ENCODE data around the gene INPPL1. TPM values are rescaled to one million over a fixed set of nuclear protein-coding genes. Genes with fewer than 3 reads are reported as not detected.
A peak's percentile ranks its signal among the peaks of the same experiment; 100 is the strongest.

The INPPL1 gene
- total RNA-seq, 5 donors from 2014 or later (not counting 1 experiment from before 2014, with no cell fraction given) = 112 to 162 (median 147) TPM

GRCh38 chr11:72222907-72223614, 1.5 kb upstream of the INPPL1 start:
- H3K4me3 ChIP-seq (ENCODE audit: control insufficient read depth in 1 of 2, extremely low read depth in 1 of 2, low read length in 1 of 2) = peak overlapping the region; percentile 84 to 92
- ChIA-PET POLR2A (interaction anchor here in 1 of 2 donors (1.0 kb wide), 1 partner anchor 15 kb away, joined by 5 read pairs; no protein-coding TSS in a partner anchor), CTCF (interaction anchor here in 1 of 2 donors (0.6 to 1.9 kb wide), 7 partner anchors 12 to 295 kb away, joined by 3 to 10 read pairs (median 3); no protein-coding TSS in a partner anchor)
- Mint-ChIP-seq H3K4me1 (peaks cover 28 to 39% (median 33%) of the 10 kb centered on the region in 3 donors), H3K36me3 (no peaks in the 10 kb centered on the region), H3K27me3 (peaks cover 3 to 4% of the 10 kb centered on the region in 2 donors), H3K9me3 (no peaks in the 10 kb centered on the region), H3K4me3 (peak overlapping the region; percentile 88 to 93 (median 88)), H3K27ac (peak overlapping the region; percentile 95)
- peaks cover 4 to 37% of the 10 kb centered on the region in 2 experiments for H3K4me1 ChIP-seq (ENCODE audit: control insufficient read depth in 1 of 2, extremely low read depth in 1 of 2, insufficient read depth in 2 of 2, low read length in 2 of 2)
- peak; percentile 81 to 96 (median 90) for DNase-seq
- H3K27ac ChIP-seq (ENCODE audit: low read length) = peak overlapping the region; percentile 78
- H3K9me3 ChIP-seq = no peaks in the 10 kb centered on the region
- peaks cover 0 to 9% of the 10 kb centered on the region in 2 experiments for H3K27me3 ChIP-seq (replicated peaks in 1 of 2; ENCODE audit: control insufficient read depth in 2 of 2, extremely low read depth in 1 of 2, insufficient read depth in 2 of 2, low read length in 1 of 2)
- peaks cover 0 to 4% of the 10 kb centered on the region in 2 donors for H3K36me3 ChIP-seq (ENCODE audit: control insufficient read depth in 2 of 2, extremely low read depth in 1 of 2, insufficient read depth in 1 of 2, low read length in 1 of 2)
- WGBS (ENCODE audit: insufficient coverage) = 0% methylated on average over 41 of the region's 47 CpGs
- ATAC-seq (replicated peaks in 1 of 4) = peak; percentile 80 to 83 (median 82)

GRCh38 chr11:72223615-72224563, 678 bp upstream of the INPPL1 start:
- peak in 32 of 35 experiments; percentile 6 to 71 (median 42) for DNase-seq
- Mint-ChIP-seq H3K27me3 (no peaks in the 10 kb centered on the region), H3K27ac (peak overlapping the region; percentile 91 to 94), H3K9me3 (no peaks in the 10 kb centered on the region), H3K4me1 (peaks cover 28 to 41% (median 32%) of the 10 kb centered on the region in 3 donors), H3K36me3 (peaks cover 3% of the 10 kb centered on the region), H3K4me3 (peak overlapping the region; percentile 91 to 93 (median 93))
- Histone ChIP-seq H3K9me3 (no peaks in the 10 kb centered on the region), H3K36me3 (ENCODE audit: control insufficient read depth in 2 of 2, extremely low read depth in 1 of 2, insufficient read depth in 1 of 2, low read length in 1 of 2) (peaks cover 5 to 10% of the 10 kb centered on the region in 2 donors), H3K4me3 (ENCODE audit: control insufficient read depth in 1 of 2, extremely low read depth in 1 of 2, low read length in 1 of 2) (peak overlapping the region; percentile 84 to 92), H3K4me1 (ENCODE audit: control insufficient read depth in 1 of 2, extremely low read depth in 1 of 2, insufficient read depth in 2 of 2, low read length in 2 of 2) (peaks cover 3 to 37% of the 10 kb centered on the region in 2 experiments), H3K27me3 (replicated peaks in 1 of 2; ENCODE audit: control insufficient read depth in 2 of 2, extremely low read depth in 1 of 2, insufficient read depth in 2 of 2, low read length in 1 of 2) (peaks cover 0 to 2% of the 10 kb centered on the region in 2 experiments), H3K27ac (ENCODE audit: low read length) (peak overlapping the region; percentile 78)
- WGBS (ENCODE audit: insufficient coverage) = under 1% methylated on average over 65 of the region's 84 CpGs
- CTCF ChIA-PET = interaction anchor here in 1 of 2 donors (0.5 to 1.9 kb wide), 8 partner anchors 11 to 771 kb away, joined by 3 to 11 read pairs (median 4); partner anchors contain the start of gene NADSYN1
- ATAC-seq (replicated peaks in 1 of 4) = peak; percentile 45 to 62 (median 61)
- POLR2A ChIA-PET = interaction anchor here in 1 of 2 donors (1.0 kb wide), 1 partner anchor 14 kb away, joined by 5 read pairs; no protein-coding TSS in a partner anchor

- Histone ChIP-seq H3K27me3 (replicated peaks in 1 of 2; ENCODE audit: control insufficient read depth in 2 of 2, extremely low read depth in 1 of 2, insufficient read depth in 2 of 2, low read length in 1 of 2) (no peaks in the 10 kb centered on the region), H3K9me3 (no peaks in the 10 kb centered on the region), H3K4me3 (ENCODE audit: control insufficient read depth in 1 of 2, extremely low read depth in 1 of 2, low read length in 1 of 2) (peak overlapping the region; percentile 84 to 92), H3K4me1 (ENCODE audit: control insufficient read depth in 1 of 2, extremely low read depth in 1 of 2, insufficient read depth in 2 of 2, low read length in 2 of 2) (peaks cover 3 to 37% of the 10 kb centered on the region in 2 experiments), H3K36me3 (ENCODE audit: control insufficient read depth in 2 of 2, extremely low read depth in 1 of 2, insufficient read depth in 1 of 2, low read length in 1 of 2) (peaks cover 17 to 24% of the 10 kb centered on the region in 2 donors), H3K27ac (ENCODE audit: low read length) (peak overlapping the region; percentile 73)
- Mint-ChIP-seq H3K4me3 (peak overlapping the region; percentile 75 to 93 (median 82)), H3K9me3 (no peaks in the 10 kb centered on the region), H3K4me1 (peaks cover 28 to 46% (median 32%) of the 10 kb centered on the region in 3 donors), H3K27ac (peak overlapping the region; percentile 91 to 92), H3K27me3 (no peaks in the 10 kb centered on the region), H3K36me3 (peaks cover 10% of the 10 kb centered on the region)
- WGBS (ENCODE audit: insufficient coverage) = 9% methylated on average over 7 of the region's 11 CpGs
- ChIA-PET CTCF (interaction anchor here in 1 of 2 donors (1.0 kb wide), 1 partner anchor 15 kb away, joined by 3 read pairs; no protein-coding TSS in a partner anchor), POLR2A (no interaction called here)
- peak in 15 of 35 experiments; percentile 19 to 50 (median 28) for DNase-seq
- peak in 2 of 4 experiments; percentile 6 to 23 for ATAC-seq (replicated peaks in 1 of 4)
These were observed 914 bp downstream of the INPPL1 start for GRCh38 chr11:72225411-72225951.

GRCh38 chr11:72226701-72227100, 2.1 kb downstream of the INPPL1 start:
- Mint-ChIP-seq H3K27ac (peak overlapping the region; percentile 91 to 92), H3K4me3 (no peak overlapping the region), H3K9me3 (no peaks in the 10 kb centered on the region), H3K4me1 (peaks cover 28 to 46% (median 31%) of the 10 kb centered on the region in 3 donors), H3K27me3 (no peaks in the 10 kb centered on the region), H3K36me3 (peaks cover 18% of the 10 kb centered on the region)
- no peak for DNase-seq
- Histone ChIP-seq H3K4me1 (ENCODE audit: control insufficient read depth in 1 of 2, extremely low read depth in 1 of 2, insufficient read depth in 2 of 2, low read length in 2 of 2) (peaks cover 3 to 37% of the 10 kb centered on the region in 2 experiments), H3K27ac (ENCODE audit: low read length) (no peak overlapping the region), H3K4me3 (ENCODE audit: control insufficient read depth in 1 of 2, extremely low read depth in 1 of 2, low read length in 1 of 2) (no peak overlapping the region), H3K9me3 (no peaks in the 10 kb centered on the region), H3K27me3 (replicated peaks in 1 of 2; ENCODE audit: control insufficient read depth in 2 of 2, extremely low read depth in 1 of 2, insufficient read depth in 2 of 2, low read length in 1 of 2) (no peaks in the 10 kb centered on the region), H3K36me3 (ENCODE audit: control insufficient read depth in 2 of 2, extremely low read depth in 1 of 2, insufficient read depth in 1 of 2, low read length in 1 of 2) (peaks cover 17 to 36% of the 10 kb centered on the region in 2 donors)
- POLR2A ChIA-PET = no interaction called here
- no CpG with 5 or more reads among the region's 5 CpGs for WGBS (ENCODE audit: insufficient coverage)
- no peak for ATAC-seq (replicated peaks in 1 of 4)
- CTCF ChIA-PET = no interaction called here

GRCh38 chr11:72227316-72228228, 3.0 kb downstream of the INPPL1 start:
- DNase-seq = no peak

More at GRCh38 chr11:72227316-72228228, 3.0 kb downstream of the INPPL1 start:
- no peaks in the 10 kb centered on the region for H3K27me3 Mint-ChIP-seq
- CTCF ChIA-PET = no interaction called here
- peak overlapping the region in 1 of 2 donors; percentile 6 for H3K27ac Mint-ChIP-seq
- peaks cover 24 to 39% (median 25%) of the 10 kb centered on the region in 3 donors for H3K4me1 Mint-ChIP-seq
- no peaks in the 10 kb centered on the region for H3K9me3 Mint-ChIP-seq
- 88% methylated on average over 10 of the region's 14 CpGs for WGBS (ENCODE audit: insufficient coverage)
- peaks cover 23% of the 10 kb centered on the region for H3K36me3 Mint-ChIP-seq
- Histone ChIP-seq H3K36me3 (ENCODE audit: control insufficient read depth in 2 of 2, extremely low read depth in 1 of 2, insufficient read depth in 1 of 2, low read length in 1 of 2) (peaks cover 17 to 45% of the 10 kb centered on the region in 2 donors), H3K4me1 (ENCODE audit: control insufficient read depth in 1 of 2, extremely low read depth in 1 of 2, insufficient read depth in 2 of 2, low read length in 2 of 2) (peaks cover 2 to 31% of the 10 kb centered on the region in 2 experiments), H3K27me3 (replicated peaks in 1 of 2; ENCODE audit: control insufficient read depth in 2 of 2, extremely low read depth in 1 of 2, insufficient read depth in 2 of 2, low read length in 1 of 2) (no peaks in the 10 kb centered on the region), H3K27ac (ENCODE audit: low read length) (no peak overlapping the region), H3K4me3 (ENCODE audit: control insufficient read depth in 1 of 2, extremely low read depth in 1 of 2, low read length in 1 of 2) (no peak overlapping the region), H3K9me3 (no peaks in the 10 kb centered on the region)
- H3K4me3 Mint-ChIP-seq = no peak overlapping the region
- POLR2A ChIA-PET = no interaction called here
- no peak for ATAC-seq (replicated peaks in 1 of 4)

Measured in T-cell (primary cell).